WTC11 (cell line): ENCODE results near the gene MLN. TPM values are rescaled to one million over a fixed set of nuclear protein-coding genes. Genes with fewer than 3 reads are reported as not detected.

Source experiments
- ATAC-seq: fragments of 200-7000 bp; cut with Tn5 transposase; 2 replicates; pipeline ENCODE4 v1.10.0; 2021; ENCODE audit warnings: mild to moderate bottlenecking, moderate library complexity
- CTCF ChIA-PET: fragments of 300-600 bp; sonication (Branson Sonifier 250); formaldehyde crosslinking; loops from one replicate; lab custom pipeline; 2021; ENCODE audit warnings: antibody characterized with exemption; lab: Charles Lee
- POLR2A ChIA-PET: fragments of 350-600 bp; sonication (Branson Sonifier 250); formaldehyde crosslinking; loops from one replicate; lab custom pipeline; 2021; ENCODE audit warnings: antibody characterized with exemption; lab: Charles Lee
- DNase-seq: peaks from one replicate; pipeline ENCODE4 v3.0.0; 2021; ENCODE audit warnings: low spot score
- H3K27ac Mint-ChIP-seq: 2 replicates; pipeline ENCODE4 v1.8.0; 2021; ENCODE audit warnings: mixed read lengths
- H3K27me3 Mint-ChIP-seq: 2 replicates; pipeline ENCODE4 v1.8.0; 2021; ENCODE audit warnings: low read depth, mild to moderate bottlenecking, moderate library complexity, mixed read lengths
- H3K36me3 Mint-ChIP-seq: 2 replicates; pipeline ENCODE4 v1.8.0; 2021; ENCODE audit warnings: mixed read lengths
- H3K4me1 Mint-ChIP-seq: 2 replicates; pipeline ENCODE4 v1.8.0; 2022; ENCODE audit warnings: mixed read lengths
- H3K4me3 Mint-ChIP-seq: 2 replicates; pipeline ENCODE4 v1.8.0; 2021; ENCODE audit warnings: mild to moderate bottlenecking, moderate library complexity, mixed read lengths
- H3K9me3 Mint-ChIP-seq: 2 replicates; pipeline ENCODE4 v1.8.0; 2021; ENCODE audit warnings: mixed read lengths
- KAT7 ChIP-seq: sonication (generic); formaldehyde crosslinking; IDR thresholded peaks from 2 replicates; pipeline ENCODE4 v1.8.1; 2023; ENCODE audit warnings: missing genetic modification reagents, mild to moderate bottlenecking, borderline replicate concordance
- MXD4 ChIP-seq: fragments of 250-450 bp; sonication (Bioruptor Pico); IDR thresholded peaks from 2 replicates; pipeline ENCODE4 v1.8.0; 2021; ENCODE audit warnings: mild to moderate bottlenecking, moderate library complexity, borderline replicate concordance
- NFATC4 ChIP-seq: fragments of 250-450 bp; sonication (Bioruptor Pico); IDR thresholded peaks from 2 replicates; pipeline ENCODE4 v1.9.0; 2021; ENCODE audit warnings: mild to moderate bottlenecking
- NR1H2 ChIP-seq: sonication (generic); formaldehyde crosslinking; IDR thresholded peaks from 2 replicates; pipeline ENCODE4 v1.9.0; 2021; ENCODE audit warnings: mild to moderate bottlenecking, moderate library complexity, missing genetic modification reagents
- NR2C2 ChIP-seq: sonication (generic); formaldehyde crosslinking; IDR thresholded peaks from 2 replicates; pipeline ENCODE4 v1.8.0; 2022; ENCODE audit warnings: mild to moderate bottlenecking, missing genetic modification reagents
- ZNF396 ChIP-seq: fragments of 250-450 bp; sonication (Bioruptor Pico); IDR thresholded peaks from 2 replicates; pipeline ENCODE4 v1.8.0; 2021; ENCODE audit warnings: mild to moderate bottlenecking, moderate library complexity, borderline replicate concordance
- total RNA-seq: library from RNA; stranded (reverse); gene quantifications from 3 replicates; pipeline ENCODE4 v1.2.3, GENCODE V29; 2021
- TF ChIP-seq, protein P1 (sequence below): fragments of 250-450 bp; sonication (Bioruptor Pico); conservative IDR thresholded peaks from 2 replicates; pipeline ENCODE4 v1.9.0; 2021; ENCODE audit warnings: mild to moderate bottlenecking
- TF ChIP-seq, protein P2 (sequence below): fragments of 200-600 bp; IDR thresholded peaks from 2 replicates; pipeline ENCODE4 v1.8.0; 2022; ENCODE audit warnings: antibody characterized with exemption
- TF ChIP-seq, protein P3 (sequence below): sonication (generic); formaldehyde crosslinking; IDR thresholded peaks from 2 replicates; pipeline ENCODE4 v1.8.0; 2023; ENCODE audit warnings: mild to moderate bottlenecking, missing genetic modification reagents
- TF ChIP-seq, protein P4 (sequence below): sonication (generic); formaldehyde crosslinking; IDR thresholded peaks from 2 replicates; pipeline ENCODE4 v1.8.1; 2023; ENCODE audit warnings: mild to moderate bottlenecking, missing genetic modification reagents, moderate library complexity
- TF ChIP-seq, protein P5 (sequence below): sonication (generic); formaldehyde crosslinking; IDR thresholded peaks from 2 replicates; pipeline ENCODE4 v1.8.1; 2023; ENCODE audit warnings: mild to moderate bottlenecking, missing genetic modification reagents
- TF ChIP-seq, protein P6 (sequence below): sonication (generic); formaldehyde crosslinking; IDR thresholded peaks from 2 replicates; pipeline ENCODE4 v1.8.0; 2023; ENCODE audit warnings: missing genetic modification reagents
- TF ChIP-seq, protein P7 (sequence below): sonication (generic); formaldehyde crosslinking; IDR thresholded peaks from 2 replicates; pipeline ENCODE4 v1.8.1; 2023; ENCODE audit warnings: mild to moderate bottlenecking, missing genetic modification reagents

MLN gene
- total RNA-seq, 1 experiment from 2014 or later, result not detected

DNA sequence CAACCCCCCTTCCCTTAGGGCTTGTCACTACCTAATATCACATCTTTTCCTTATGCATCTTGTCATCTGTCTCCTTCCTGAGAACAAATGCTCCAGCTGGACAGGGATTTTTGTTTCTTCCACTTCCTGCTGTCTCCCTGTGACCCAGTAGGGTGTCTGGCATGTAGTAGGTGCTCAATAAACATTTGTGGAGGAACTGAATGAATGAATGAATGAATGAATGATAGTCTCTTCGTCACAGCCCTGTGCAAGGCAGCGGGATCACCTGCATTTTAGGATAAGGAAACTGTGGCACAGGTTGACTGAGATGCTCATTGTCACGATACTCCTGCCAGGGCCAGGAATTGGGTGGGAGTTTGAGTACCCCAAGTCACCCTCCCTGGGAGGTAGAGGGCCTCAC is 29.0 kb downstream of the MLN start (continued):
- no peak for TF ChIP-seq KAT7

DNA sequence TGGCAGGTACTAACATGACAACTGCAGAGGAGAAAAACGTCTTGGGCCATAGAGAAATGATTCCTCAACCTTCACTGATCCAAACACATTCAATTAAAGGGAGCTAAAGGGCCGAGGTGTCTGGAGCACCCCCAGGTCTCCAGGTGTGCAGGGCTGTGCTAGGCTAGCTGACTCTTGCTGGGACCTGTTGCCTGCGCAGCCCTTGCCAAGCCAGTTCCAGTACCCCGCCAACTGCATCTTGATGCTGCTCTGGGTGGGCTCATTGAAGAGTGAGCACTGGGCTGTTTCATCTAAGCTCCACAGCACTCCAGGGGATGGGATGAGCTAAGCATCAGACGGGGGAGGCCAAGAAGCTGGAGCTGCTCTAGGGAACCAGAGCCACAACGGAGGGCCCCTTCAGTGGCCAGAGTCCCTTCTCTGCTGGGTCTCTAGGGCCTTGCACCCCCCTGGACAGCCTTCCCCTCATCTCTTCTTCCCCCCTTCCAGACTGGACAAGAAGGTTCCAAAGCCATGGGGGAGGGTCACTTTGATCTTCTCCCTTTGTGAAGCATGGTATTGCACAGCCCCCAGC is 30.8 kb downstream of the MLN start:
- Mint-ChIP-seq H3K9me3 (no peaks in the 10 kb centered on the region), H3K27me3 (no peaks in the 10 kb centered on the region), H3K27ac (peak overlapping the region; percentile 72; the same call in 1 of the 2 replicates), H3K4me3 (no peak overlapping the region), H3K4me1 (peaks cover 33% of the 10 kb centered on the region), H3K36me3 (peaks cover 47% of the 10 kb centered on the region)
- CTCF ChIA-PET, result interaction anchor here (2.5 to 6.2 kb wide), 9 partner anchors 8 to 382 kb away, joined by 7 to 86 read pairs (median 31); partner anchors contain the start of gene UQCC2
- no peak for TF ChIP-seq NR2C2 (CRISPR knock-in tag)
- TF ChIP-seq, protein P1, sequence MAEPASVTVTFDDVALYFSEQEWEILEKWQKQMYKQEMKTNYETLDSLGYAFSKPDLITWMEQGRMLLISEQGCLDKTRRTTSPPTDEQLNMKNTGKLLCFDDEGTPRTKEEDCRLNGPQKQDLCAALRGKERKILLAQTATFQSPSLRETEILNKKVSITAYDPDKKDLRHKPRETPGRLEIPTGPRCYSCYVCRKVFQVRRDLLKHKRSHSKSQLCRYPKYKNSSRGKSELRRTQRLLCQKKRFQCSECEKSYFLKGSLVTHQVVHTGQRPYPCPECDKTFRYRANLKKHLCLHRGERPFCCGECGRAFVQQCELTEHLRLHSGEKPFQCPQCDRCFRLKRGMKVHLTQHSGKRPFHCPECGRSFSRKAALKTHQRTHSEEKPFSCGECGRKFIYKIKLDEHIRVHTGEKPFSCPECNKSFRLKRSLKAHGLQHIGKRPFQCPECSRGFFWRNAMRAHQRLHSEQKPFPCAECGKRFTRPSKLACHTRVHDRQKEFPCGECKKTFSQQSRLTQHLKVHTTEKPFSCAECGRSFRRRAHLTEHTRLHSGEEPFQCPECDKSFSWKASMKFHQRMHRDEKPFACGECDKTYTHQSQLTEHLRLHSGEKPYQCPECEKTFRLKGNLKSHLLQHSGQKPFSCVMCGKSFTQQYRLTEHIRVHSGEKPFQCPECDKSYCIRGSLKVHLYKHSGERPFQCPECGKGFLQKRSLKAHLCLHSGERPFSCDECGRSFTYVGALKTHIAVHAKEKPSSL, result no peak
- no peak for TF ChIP-seq ZNF396 (CRISPR knock-in tag)
- TF ChIP-seq, protein P2, sequence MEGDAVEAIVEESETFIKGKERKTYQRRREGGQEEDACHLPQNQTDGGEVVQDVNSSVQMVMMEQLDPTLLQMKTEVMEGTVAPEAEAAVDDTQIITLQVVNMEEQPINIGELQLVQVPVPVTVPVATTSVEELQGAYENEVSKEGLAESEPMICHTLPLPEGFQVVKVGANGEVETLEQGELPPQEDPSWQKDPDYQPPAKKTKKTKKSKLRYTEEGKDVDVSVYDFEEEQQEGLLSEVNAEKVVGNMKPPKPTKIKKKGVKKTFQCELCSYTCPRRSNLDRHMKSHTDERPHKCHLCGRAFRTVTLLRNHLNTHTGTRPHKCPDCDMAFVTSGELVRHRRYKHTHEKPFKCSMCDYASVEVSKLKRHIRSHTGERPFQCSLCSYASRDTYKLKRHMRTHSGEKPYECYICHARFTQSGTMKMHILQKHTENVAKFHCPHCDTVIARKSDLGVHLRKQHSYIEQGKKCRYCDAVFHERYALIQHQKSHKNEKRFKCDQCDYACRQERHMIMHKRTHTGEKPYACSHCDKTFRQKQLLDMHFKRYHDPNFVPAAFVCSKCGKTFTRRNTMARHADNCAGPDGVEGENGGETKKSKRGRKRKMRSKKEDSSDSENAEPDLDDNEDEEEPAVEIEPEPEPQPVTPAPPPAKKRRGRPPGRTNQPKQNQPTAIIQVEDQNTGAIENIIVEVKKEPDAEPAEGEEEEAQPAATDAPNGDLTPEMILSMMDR, result no peak
- TF ChIP-seq, protein P3, sequence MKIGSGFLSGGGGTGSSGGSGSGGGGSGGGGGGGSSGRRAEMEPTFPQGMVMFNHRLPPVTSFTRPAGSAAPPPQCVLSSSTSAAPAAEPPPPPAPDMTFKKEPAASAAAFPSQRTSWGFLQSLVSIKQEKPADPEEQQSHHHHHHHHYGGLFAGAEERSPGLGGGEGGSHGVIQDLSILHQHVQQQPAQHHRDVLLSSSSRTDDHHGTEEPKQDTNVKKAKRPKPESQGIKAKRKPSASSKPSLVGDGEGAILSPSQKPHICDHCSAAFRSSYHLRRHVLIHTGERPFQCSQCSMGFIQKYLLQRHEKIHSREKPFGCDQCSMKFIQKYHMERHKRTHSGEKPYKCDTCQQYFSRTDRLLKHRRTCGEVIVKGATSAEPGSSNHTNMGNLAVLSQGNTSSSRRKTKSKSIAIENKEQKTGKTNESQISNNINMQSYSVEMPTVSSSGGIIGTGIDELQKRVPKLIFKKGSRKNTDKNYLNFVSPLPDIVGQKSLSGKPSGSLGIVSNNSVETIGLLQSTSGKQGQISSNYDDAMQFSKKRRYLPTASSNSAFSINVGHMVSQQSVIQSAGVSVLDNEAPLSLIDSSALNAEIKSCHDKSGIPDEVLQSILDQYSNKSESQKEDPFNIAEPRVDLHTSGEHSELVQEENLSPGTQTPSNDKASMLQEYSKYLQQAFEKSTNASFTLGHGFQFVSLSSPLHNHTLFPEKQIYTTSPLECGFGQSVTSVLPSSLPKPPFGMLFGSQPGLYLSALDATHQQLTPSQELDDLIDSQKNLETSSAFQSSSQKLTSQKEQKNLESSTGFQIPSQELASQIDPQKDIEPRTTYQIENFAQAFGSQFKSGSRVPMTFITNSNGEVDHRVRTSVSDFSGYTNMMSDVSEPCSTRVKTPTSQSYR (CRISPR knock-in tag), result no peak
- no peak for TF ChIP-seq NFATC4
- TF ChIP-seq, protein P4, sequence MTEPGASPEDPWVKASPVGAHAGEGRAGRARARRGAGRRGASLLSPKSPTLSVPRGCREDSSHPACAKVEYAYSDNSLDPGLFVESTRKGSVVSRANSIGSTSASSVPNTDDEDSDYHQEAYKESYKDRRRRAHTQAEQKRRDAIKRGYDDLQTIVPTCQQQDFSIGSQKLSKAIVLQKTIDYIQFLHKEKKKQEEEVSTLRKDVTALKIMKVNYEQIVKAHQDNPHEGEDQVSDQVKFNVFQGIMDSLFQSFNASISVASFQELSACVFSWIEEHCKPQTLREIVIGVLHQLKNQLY (CRISPR knock-in tag), result no peak
- TF ChIP-seq, protein P5, sequence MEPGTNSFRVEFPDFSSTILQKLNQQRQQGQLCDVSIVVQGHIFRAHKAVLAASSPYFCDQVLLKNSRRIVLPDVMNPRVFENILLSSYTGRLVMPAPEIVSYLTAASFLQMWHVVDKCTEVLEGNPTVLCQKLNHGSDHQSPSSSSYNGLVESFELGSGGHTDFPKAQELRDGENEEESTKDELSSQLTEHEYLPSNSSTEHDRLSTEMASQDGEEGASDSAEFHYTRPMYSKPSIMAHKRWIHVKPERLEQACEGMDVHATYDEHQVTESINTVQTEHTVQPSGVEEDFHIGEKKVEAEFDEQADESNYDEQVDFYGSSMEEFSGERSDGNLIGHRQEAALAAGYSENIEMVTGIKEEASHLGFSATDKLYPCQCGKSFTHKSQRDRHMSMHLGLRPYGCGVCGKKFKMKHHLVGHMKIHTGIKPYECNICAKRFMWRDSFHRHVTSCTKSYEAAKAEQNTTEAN (CRISPR knock-in tag), result no peak
- TF ChIP-seq, protein P6, sequence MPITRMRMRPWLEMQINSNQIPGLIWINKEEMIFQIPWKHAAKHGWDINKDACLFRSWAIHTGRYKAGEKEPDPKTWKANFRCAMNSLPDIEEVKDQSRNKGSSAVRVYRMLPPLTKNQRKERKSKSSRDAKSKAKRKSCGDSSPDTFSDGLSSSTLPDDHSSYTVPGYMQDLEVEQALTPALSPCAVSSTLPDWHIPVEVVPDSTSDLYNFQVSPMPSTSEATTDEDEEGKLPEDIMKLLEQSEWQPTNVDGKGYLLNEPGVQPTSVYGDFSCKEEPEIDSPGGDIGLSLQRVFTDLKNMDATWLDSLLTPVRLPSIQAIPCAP (CRISPR knock-in tag), result no peak
- TF ChIP-seq MXD4 (CRISPR knock-in tag), result no peak
- no peak for TF ChIP-seq NR1H2 (CRISPR knock-in tag)
- TF ChIP-seq, protein P7, sequence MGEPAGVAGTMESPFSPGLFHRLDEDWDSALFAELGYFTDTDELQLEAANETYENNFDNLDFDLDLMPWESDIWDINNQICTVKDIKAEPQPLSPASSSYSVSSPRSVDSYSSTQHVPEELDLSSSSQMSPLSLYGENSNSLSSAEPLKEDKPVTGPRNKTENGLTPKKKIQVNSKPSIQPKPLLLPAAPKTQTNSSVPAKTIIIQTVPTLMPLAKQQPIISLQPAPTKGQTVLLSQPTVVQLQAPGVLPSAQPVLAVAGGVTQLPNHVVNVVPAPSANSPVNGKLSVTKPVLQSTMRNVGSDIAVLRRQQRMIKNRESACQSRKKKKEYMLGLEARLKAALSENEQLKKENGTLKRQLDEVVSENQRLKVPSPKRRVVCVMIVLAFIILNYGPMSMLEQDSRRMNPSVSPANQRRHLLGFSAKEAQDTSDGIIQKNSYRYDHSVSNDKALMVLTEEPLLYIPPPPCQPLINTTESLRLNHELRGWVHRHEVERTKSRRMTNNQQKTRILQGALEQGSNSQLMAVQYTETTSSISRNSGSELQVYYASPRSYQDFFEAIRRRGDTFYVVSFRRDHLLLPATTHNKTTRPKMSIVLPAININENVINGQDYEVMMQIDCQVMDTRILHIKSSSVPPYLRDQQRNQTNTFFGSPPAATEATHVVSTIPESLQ (CRISPR knock-in tag), result no peak
- POLR2A ChIA-PET, result no interaction called here
- ATAC-seq, result no peak
- DNase-seq, result no peak
